Activated CD8-positive, alpha-beta memory T cell treated with anti-CD3 and anti-CD28 coated beads for 1 hour (primary cell): ENCODE measurements around the gene C10orf105.

ENCODE experiments used
- DNase-seq, 2 donors: peaks; one replicate each; pipeline ENCODE4 v3.0.0-alpha.2; 2020; ENCODE audit warnings: low read depth in 1 of 2; ENCODE audit errors: extremely low read depth in 1 of 2

The C10orf105 gene

GRCh38 chr10:71751515-71752224 lies 32.1 kb upstream of the C10orf105 start:
- DNase-seq: no peak

GRCh38 chr10:71750986-71751385 lies 31.4 kb upstream of the C10orf105 start:
- DNase-seq: no peak

GRCh38 chr10:71750124-71750841 lies 30.7 kb upstream of the C10orf105 start:
- DNase-seq: no peak

- no peak for DNase-seq
These were observed 29.8 kb upstream of the C10orf105 start for GRCh38 chr10:71749396-71749795.

- peak in 1 of 2 donors; percentile 42 for DNase-seq
These were observed 29.2 kb upstream of the C10orf105 start for GRCh38 chr10:71748671-71749191.

GRCh38 chr10:71747551-71748523 lies 28.3 kb upstream of the C10orf105 start:
- DNase-seq: no peak

GRCh38 chr10:71747039-71747531 lies 27.5 kb upstream of the C10orf105 start:
- no peak for DNase-seq

- no peak for DNase-seq
These were observed 26.9 kb upstream of the C10orf105 start for GRCh38 chr10:71746344-71747037.

GRCh38 chr10:71745664-71746250 lies 26.2 kb upstream of the C10orf105 start:
- DNase-seq: no peak

GRCh38 chr10:71744897-71745663 lies 25.5 kb upstream of the C10orf105 start:
- DNase-seq: no peak

- DNase-seq: no peak
These were observed 24.3 kb upstream of the C10orf105 start for GRCh38 chr10:71743866-71744265.

- no peak for DNase-seq
These were observed 23.7 kb upstream of the C10orf105 start for GRCh38 chr10:71743089-71743838.

GRCh38 chr10:71742301-71743088 lies 22.9 kb upstream of the C10orf105 start:
- no peak for DNase-seq

GRCh38 chr10:71741671-71742070 lies 22.1 kb upstream of the C10orf105 start:
- no peak for DNase-seq

- no peak for DNase-seq
These were observed 21.5 kb upstream of the C10orf105 start for GRCh38 chr10:71741029-71741428.

GRCh38 chr10:71740069-71740653 lies 20.6 kb upstream of the C10orf105 start:
- no peak for DNase-seq

GRCh38 chr10:71739358-71739900 lies 19.9 kb upstream of the C10orf105 start:
- DNase-seq: no peak
